Uterus (tissue), 4 donors: Measurements from ENCODE around the gene SIM1. TPM values are rescaled to one million over a fixed set of nuclear protein-coding genes. Genes with fewer than 3 reads are reported as not detected.
"Not testable (repeated sequence)": the region's sequence is repeated elsewhere in the genome, so short reads cannot be mapped to it uniquely, and the experiment has no call there.

Experiments
- DNase-seq, 2 donors: peaks; one replicate each; pipeline ENCODE4 v3.0.0-alpha.2; 2019 to 2020
- H3K27ac ChIP-seq, 2 donors: fragments of 200-600 bp; sonication (generic); 1 replicate in 1 of 2; 2 replicates in 1 of 2; pipeline ENCODE4 v1.5.1; 2016 to 2018
- H3K27me3 ChIP-seq, 2 donors: fragments of 200-600 bp; sonication (generic); one replicate each; pipeline ENCODE4 v1.5.1; 2018 to 2019; ENCODE audit warnings: control low read depth in 1 of 2
- H3K36me3 ChIP-seq, 2 donors: fragments of 200-600 bp; sonication (generic); one replicate each; pipeline ENCODE4 v1.5.1; 2019; ENCODE audit warnings: control low read depth in 1 of 2
- H3K4me1 ChIP-seq, 2 donors: fragments of 200-600 bp; sonication (generic); one replicate each; pipeline ENCODE4 v1.5.1; 2018 to 2019; ENCODE audit warnings: control low read depth in 1 of 2
- H3K4me3 ChIP-seq, 2 donors: fragments of 200-600 bp; sonication (generic); 1 replicate in 1 of 2; 2 replicates in 1 of 2; pipeline ENCODE4 v1.5.1; 2018 to 2019; ENCODE audit warnings: mild to moderate bottlenecking in 1 of 2
- H3K9me3 ChIP-seq, 2 donors: fragments of 200-600 bp; sonication (generic); one replicate each; pipeline ENCODE4 v1.5.1; 2019; ENCODE audit warnings: control low read depth in 1 of 2
- POLR2A ChIP-seq, 2 donors: fragments of 450-650 bp; IDR thresholded peaks; one replicate each; pipeline ENCODE4 v1.6.1; 2016; ENCODE audit warnings: antibody characterized with exemption in 2 of 2, mild to moderate bottlenecking in 1 of 2, moderate library complexity in 1 of 2
- intact Hi-C: fragments of 100-400 bp; cut with DNase I; formaldehyde crosslinking; loops from one replicate; pipeline ENCODE4 v1.15.1; 2023; ENCODE audit warnings: low total_unique reads
- total RNA-seq, 4 donors: library from RNA; depleted of rRNA in 3 of 4; stranded (reverse); fragments of >200 nt in 3 of 4; gene quantifications; one replicate each; pipeline versions ENCODE4 v1.1.0 to v1.2.4, GENCODE V29; 2014 to 2023
- TF ChIP-seq, protein P1 (sequence below), 4 experiments: fragments of 200-600 bp in 2 of 4; fragments of 450-650 bp in 2 of 4; sonication (generic) in 2 of 4; IDR thresholded peaks; one replicate each; pipeline ENCODE4 v1.5.1; 2016 to 2019; ENCODE audit warnings: antibody characterized with exemption in 4 of 4, mild to moderate bottlenecking in 2 of 4, moderate library complexity in 1 of 4
- donor health status: DM: yes; HTN: yes; CAD: no.

The SIM1 gene
- total RNA-seq, 4 donors from 2014 or later: under 0.01 TPM; not detected in 3

GRCh38 chr6:100370265-100370664, 94.5 kb downstream of the SIM1 start:
- Histone ChIP-seq H3K27ac (no peak overlapping the region), H3K9me3 (no peaks in the 10 kb centered on the region), H3K4me3 (no peak overlapping the region), H3K27me3 (no peaks in the 10 kb centered on the region), H3K4me1 (no peaks in the 10 kb centered on the region), H3K36me3 (no peaks in the 10 kb centered on the region)
- intact Hi-C loops: no loop called here
- DNase-seq: no peak
- no peak for TF ChIP-seq POLR2A (IDR thresholded peaks at IDR 0.05)
- TF ChIP-seq, protein P1, sequence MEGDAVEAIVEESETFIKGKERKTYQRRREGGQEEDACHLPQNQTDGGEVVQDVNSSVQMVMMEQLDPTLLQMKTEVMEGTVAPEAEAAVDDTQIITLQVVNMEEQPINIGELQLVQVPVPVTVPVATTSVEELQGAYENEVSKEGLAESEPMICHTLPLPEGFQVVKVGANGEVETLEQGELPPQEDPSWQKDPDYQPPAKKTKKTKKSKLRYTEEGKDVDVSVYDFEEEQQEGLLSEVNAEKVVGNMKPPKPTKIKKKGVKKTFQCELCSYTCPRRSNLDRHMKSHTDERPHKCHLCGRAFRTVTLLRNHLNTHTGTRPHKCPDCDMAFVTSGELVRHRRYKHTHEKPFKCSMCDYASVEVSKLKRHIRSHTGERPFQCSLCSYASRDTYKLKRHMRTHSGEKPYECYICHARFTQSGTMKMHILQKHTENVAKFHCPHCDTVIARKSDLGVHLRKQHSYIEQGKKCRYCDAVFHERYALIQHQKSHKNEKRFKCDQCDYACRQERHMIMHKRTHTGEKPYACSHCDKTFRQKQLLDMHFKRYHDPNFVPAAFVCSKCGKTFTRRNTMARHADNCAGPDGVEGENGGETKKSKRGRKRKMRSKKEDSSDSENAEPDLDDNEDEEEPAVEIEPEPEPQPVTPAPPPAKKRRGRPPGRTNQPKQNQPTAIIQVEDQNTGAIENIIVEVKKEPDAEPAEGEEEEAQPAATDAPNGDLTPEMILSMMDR (IDR thresholded peaks at IDR 0.05): no peak

DNA sequence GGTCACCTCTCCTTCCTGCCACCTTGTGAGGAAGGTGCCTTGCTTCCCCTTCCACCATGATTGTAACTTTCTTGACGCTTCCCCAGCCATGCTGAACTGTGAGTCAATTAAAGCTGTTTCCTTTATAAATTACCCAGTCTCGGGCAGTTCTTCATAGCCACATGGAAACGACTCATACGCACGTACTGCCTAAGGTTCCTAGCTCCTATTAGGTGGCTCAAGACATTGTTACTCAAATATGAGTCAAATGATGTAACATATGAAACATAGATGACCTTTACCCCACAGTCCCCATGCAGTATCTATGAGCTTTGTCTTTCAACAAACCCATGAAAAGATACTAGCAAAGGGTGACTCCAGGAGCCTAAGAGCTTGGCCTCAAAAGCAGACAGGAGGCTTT, 98.3 kb downstream of the SIM1 start:
- no peak for TF ChIP-seq POLR2A (IDR thresholded peaks at IDR 0.05)
- TF ChIP-seq, protein P1 (IDR thresholded peaks at IDR 0.05): no peak
- Histone ChIP-seq H3K4me1 (no peaks in the 10 kb centered on the region), H3K36me3 (no peaks in the 10 kb centered on the region), H3K27ac (no peak overlapping the region), H3K27me3 (no peaks in the 10 kb centered on the region), H3K9me3 (no peaks in the 10 kb centered on the region), H3K4me3 (no peak overlapping the region)
- intact Hi-C loops: no loop called here
- DNase-seq: no peak

DNA sequence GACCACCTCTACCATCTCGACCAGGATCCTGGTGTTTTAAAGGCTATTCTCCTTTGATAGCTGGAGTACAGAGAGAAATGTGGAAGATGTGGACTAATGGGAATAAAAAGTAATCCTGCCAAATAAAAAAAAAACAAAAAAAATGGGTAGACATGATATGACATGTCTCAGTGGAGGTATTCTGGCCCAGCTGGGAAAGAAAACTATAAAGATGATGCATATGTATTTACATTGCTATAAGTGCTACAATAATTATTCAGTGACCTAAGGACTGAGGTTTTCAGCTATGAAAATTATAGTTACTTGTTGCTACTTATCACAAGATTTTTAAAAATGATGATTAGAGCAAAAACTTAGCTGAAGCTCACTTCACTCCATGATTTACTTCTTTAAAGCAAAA, 101.1 kb downstream of the SIM1 start:
- DNase-seq: no peak
- intact Hi-C loops: no loop called here
- H3K4me1 ChIP-seq: no peaks in the 10 kb centered on the region
- no peaks in the 10 kb centered on the region for H3K36me3 ChIP-seq
- no peak overlapping the region for H3K27ac ChIP-seq
- H3K9me3 ChIP-seq: no peaks in the 10 kb centered on the region
- no peak for TF ChIP-seq POLR2A (IDR thresholded peaks at IDR 0.05)
- TF ChIP-seq, protein P1 (IDR thresholded peaks at IDR 0.05): no peak
- H3K4me3 ChIP-seq: no peak overlapping the region
- no peaks in the 10 kb centered on the region for H3K27me3 ChIP-seq

GRCh38 chr6:100354736-100355641, 109.7 kb downstream of the SIM1 start:
- H3K27me3 ChIP-seq, DNase-seq, H3K36me3 ChIP-seq, H3K4me1 ChIP-seq, intact Hi-C loops, H3K4me3 ChIP-seq, H3K9me3 ChIP-seq, H3K27ac ChIP-seq: not testable (repeated sequence)

DNA sequence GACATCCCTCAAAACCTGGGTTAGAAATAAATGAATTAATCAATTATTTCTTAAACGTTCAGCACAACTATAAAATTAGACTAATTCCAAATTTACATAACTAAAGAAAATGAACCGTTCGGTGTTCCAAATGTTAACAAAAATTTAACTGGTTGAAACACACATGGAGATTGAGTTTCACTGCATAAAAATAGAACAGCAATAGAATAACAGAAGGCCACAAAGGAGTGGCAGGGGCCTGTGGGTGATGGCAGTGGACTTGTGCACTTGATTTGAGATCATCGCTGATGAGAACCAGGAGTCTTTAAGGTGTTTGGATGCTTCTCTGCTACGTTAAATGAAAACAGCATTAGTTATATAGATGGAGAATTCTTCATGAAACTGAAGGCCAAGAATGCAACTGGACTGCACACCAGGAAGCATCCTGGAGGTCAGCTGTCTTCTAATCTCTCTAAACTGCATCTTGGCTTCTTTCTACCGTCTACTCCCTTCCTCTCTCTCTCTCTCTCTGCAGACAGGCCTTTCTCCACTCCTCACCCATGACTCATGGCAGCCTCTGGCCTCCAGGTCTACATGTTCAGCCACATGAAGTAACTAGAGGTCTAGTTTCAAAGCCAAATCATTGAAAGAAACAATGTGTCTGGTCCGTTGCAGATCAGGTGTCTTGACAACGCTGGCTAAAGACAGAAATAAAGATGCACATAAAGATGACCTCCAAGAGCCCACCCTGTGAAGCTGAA, 111.3 kb downstream of the SIM1 start:
- Histone ChIP-seq H3K27me3 (no peaks in the 10 kb centered on the region), H3K9me3 (no peaks in the 10 kb centered on the region), H3K4me3 (no peak overlapping the region), H3K36me3 (no peaks in the 10 kb centered on the region), H3K4me1 (no peaks in the 10 kb centered on the region), H3K27ac (no peak overlapping the region)
- intact Hi-C loops: no loop called here
- DNase-seq: no peak
- TF ChIP-seq, protein P1 (IDR thresholded peaks at IDR 0.05): no peak
- no peak for TF ChIP-seq POLR2A (IDR thresholded peaks at IDR 0.05)
